KOPT-K1 (cell line): ENCODE data around the gene HMCN1.
"Not testable (repeated sequence)": the region's sequence is repeated elsewhere in the genome, so short reads cannot be mapped to it uniquely, and the experiment has no call there.

Source experiments
- H3K27ac ChIP-seq: fragments of 200-600 bp; sonication (generic); 2 replicates; pipeline ENCODE4 v1.5.1; 2016; ENCODE audit warnings: antibody characterized with exemption, mild to moderate bottlenecking, low read depth, low read length; ENCODE audit not compliant: poor library complexity, severe bottlenecking
- H3K36me3 ChIP-seq: fragments of 200-600 bp; sonication (generic); 2 replicates; pipeline ENCODE4 v1.5.1; 2017; ENCODE audit warnings: antibody characterized with exemption, mild to moderate bottlenecking, low read length, moderate library complexity; ENCODE audit not compliant: insufficient read depth
- H3K9me3 ChIP-seq: fragments of 200-600 bp; sonication (generic); 2 replicates; pipeline ENCODE4 v1.5.1; 2017; ENCODE audit warnings: antibody characterized with exemption, low read length, mild to moderate bottlenecking; ENCODE audit not compliant: insufficient read depth, poor library complexity, severe bottlenecking

HMCN1 gene

DNA sequence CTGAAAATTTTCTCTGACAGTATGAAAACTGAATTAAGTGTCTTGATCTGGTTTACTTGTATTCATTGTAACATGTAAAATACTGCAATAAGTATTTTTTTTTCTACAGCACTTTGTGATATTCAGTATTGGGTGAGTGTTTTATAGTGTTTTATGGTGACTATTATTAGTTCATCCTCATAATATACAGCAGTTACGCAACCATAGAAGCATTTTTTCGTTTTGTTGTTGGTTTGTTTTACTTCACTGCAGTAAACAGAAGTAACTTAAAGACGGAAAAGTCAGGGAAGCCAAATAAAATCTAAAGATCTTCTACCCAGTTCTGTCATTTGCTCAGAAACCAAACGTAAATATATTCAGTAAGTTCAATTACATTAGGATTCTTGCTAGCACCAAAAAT, 390.8 kb downstream of the HMCN1 start:
- no peaks in the 10 kb centered on the region for H3K36me3 ChIP-seq
- H3K9me3 ChIP-seq = no peaks in the 10 kb centered on the region
- H3K27ac ChIP-seq = no peak overlapping the region

GRCh38 chr1:186125511-186125910, 391.3 kb downstream of the HMCN1 start:
- no peaks in the 10 kb centered on the region for H3K36me3 ChIP-seq
- H3K27ac ChIP-seq = no peak overlapping the region
- H3K9me3 ChIP-seq = no peaks in the 10 kb centered on the region

DNA sequence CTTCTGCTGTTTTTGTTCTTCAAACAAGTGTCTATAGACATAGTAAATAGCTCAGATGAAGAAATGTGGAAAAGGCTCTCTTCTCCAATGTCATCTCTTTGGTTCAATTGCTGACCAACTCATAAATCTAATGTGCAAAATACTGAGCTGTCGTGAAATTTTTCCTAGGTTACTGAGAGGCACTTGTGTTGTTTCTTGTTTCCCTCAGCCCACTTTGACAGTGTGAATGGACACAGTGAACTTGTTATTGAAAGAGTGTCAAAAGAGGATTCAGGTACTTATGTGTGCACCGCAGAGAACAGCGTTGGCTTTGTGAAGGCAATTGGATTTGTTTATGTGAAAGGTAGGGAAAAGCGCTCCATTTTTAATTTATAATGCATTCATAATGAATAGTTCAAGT, 395.6 kb downstream of the HMCN1 start:
- H3K36me3 ChIP-seq = no peaks in the 10 kb centered on the region
- no peak overlapping the region for H3K27ac ChIP-seq
- no peaks in the 10 kb centered on the region for H3K9me3 ChIP-seq

GRCh38 chr1:186139115-186139514, 404.9 kb downstream of the HMCN1 start:
- H3K36me3 ChIP-seq = no peaks in the 10 kb centered on the region

DNA sequence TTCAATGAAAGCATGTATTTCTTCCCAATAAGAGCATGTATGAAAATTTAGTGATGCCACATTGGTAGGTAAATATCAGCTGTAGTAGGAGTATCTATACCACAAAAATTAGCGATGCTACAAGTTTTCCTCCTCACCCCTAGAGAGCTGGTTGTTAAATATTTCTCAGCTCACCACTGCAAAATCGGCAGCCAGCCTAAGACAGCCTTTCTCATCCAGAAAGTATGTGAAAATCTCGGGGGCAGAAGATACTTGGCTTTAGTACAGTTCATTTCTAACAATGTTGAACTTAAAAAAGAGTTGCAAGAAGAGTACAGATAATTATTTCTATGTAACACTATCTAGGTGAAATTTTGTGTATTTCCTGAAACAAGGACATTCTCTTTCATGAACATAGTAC, 405.5 kb downstream of the HMCN1 start:
- Histone ChIP-seq H3K9me3 (no peaks in the 10 kb centered on the region), H3K36me3 (no peaks in the 10 kb centered on the region), H3K27ac (no peak overlapping the region)

More at GRCh38 chr1:186139115-186139514, 404.9 kb downstream of the HMCN1 start:
- H3K9me3 ChIP-seq = no peaks in the 10 kb centered on the region
- no peak overlapping the region for H3K27ac ChIP-seq

DNA sequence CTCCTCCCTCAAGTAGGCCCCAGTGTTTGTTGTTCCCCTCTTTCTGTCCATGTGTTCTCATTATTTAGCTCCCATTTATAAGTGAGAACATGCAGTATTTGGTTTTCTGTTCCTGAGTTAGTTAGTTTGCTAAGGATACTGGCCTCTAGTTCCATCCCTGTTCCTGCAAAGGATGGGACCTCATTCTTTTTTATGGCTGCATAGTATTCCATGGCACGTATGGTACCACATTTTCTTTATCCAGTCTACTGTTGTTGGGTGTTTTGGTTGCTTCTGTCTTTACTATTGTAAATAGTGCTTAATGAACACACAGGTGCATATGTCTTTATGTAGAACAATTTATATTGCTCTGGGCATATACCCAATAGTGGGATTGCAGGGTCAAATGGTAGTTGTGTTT, 408.0 kb downstream of the HMCN1 start:
- Histone ChIP-seq H3K36me3 (no peaks in the 10 kb centered on the region), H3K27ac (no peak overlapping the region)

GRCh38 chr1:186142916-186143315, 408.7 kb downstream of the HMCN1 start:
- H3K27ac ChIP-seq = no peak overlapping the region
- no peaks in the 10 kb centered on the region for H3K9me3 ChIP-seq
- no peaks in the 10 kb centered on the region for H3K36me3 ChIP-seq

More for the DNA sequence above, 408.0 kb downstream of the HMCN1 start:
- H3K9me3 ChIP-seq = no peaks in the 10 kb centered on the region

DNA sequence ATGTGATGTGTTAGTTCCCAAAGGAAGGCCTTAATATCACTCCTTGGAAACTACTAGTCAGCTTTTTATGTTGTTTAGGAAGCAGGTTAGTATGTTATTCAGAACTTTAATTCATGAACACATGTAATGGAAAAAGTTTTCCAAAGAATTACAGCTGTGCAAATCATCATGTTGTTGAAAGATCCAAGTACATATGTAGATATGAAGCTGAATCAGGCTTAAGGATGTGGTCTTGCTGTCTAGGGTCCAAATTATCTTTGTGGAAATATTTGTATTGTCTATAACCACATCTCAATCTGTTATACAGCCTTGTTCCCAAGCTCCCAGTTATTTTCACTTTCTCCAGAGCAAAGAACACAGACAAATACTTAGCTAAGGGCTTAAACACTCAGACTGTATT, 409.3 kb downstream of the HMCN1 start:
- Histone ChIP-seq H3K36me3 (no peaks in the 10 kb centered on the region), H3K27ac (no peak overlapping the region), H3K9me3 (no peaks in the 10 kb centered on the region)

DNA sequence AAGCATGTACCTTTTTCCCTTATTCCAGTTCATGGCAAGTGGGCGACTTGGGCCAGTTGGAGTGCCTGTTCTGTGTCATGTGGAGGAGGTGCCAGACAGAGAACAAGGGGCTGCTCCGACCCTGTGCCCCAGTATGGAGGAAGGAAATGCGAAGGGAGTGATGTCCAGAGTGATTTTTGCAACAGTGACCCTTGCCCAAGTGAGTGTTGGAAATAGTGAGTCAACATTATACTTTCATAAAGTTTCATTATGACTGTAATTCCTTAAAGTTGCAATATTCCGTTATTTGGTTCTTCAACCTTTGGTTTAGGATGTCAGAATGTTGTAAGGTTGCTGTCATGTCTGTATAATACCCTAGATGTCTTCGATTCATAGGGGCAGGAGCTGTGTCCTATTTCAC, 410.3 kb downstream of the HMCN1 start:
- Histone ChIP-seq H3K27ac (no peak overlapping the region), H3K9me3 (no peaks in the 10 kb centered on the region), H3K36me3 (no peaks in the 10 kb centered on the region)

DNA sequence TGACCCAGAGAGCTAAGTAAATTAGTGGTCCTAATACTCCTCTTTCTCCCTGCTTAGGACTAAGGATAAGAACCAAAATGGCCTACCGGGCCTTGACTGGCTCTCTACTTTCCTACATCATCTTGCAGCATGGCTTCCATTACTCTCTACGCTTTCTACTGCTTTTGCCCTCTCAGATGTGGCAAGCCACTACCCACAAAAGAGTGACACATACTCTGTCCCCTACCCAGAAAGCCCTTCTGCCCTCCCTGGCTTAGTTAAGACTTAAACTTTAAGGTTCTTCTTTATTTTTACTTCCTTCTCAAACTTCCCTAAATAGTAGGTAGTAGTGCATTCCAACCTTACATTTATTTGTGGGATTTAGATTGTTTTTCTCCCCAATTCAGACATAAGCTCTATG, 412.8 kb downstream of the HMCN1 start:
- no peaks in the 10 kb centered on the region for H3K9me3 ChIP-seq
- H3K27ac ChIP-seq = no peak overlapping the region
- H3K36me3 ChIP-seq = no peaks in the 10 kb centered on the region

DNA sequence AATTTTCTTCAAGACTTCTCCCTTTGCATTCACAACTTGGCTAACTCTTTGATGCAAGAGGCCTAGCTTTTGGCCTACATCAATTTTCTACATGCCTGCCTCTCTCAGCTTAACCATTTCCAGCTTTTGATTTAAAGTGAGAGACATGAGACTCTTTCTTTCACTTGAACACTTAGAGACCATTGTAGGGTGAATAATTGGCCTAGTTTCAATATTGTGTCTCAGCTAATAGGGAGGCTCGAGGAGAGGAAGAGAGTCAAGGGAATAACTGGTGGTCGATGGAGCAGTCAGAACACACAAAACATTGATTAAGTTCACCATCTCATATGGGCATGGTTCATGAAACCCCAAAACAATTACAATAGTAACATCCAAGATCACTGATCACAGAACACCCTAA, 415.4 kb downstream of the HMCN1 start:
- Histone ChIP-seq H3K9me3 (no peaks in the 10 kb centered on the region), H3K27ac (no peak overlapping the region), H3K36me3 (no peaks in the 10 kb centered on the region)

GRCh38 chr1:186152227-186152619, 418.0 kb downstream of the HMCN1 start:
- Histone ChIP-seq H3K36me3 (no peaks in the 10 kb centered on the region), H3K9me3 (no peaks in the 10 kb centered on the region), H3K27ac (no peak overlapping the region)

DNA sequence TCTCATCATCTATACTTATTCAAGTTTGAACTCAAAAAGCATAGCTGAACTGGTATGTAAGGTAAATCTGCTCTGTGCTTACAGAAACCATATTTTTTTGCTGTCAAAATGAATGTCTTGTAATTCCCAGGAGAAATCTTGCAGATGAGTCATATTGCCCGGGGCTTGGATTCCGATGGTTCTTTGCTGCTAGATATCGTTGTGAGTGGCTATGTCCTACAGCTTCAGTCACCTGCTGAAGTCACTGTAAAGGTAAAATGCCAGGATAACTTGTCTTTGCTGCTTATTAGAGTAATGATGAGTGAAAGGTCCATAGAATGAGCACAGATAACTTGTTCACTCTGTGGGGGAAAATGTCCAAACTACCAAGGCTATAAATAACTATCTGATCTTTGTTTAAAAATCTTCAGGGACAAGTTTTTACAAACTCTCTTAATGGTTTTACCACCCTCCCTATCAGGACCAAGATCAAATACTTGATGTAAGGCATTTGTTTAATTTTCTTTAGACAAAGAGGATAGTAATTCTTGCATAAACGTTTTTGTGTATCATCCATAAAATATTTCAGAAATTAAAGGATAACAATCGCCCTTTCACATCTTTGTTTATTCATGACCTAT, 418.5 kb downstream of the HMCN1 start:
- no peak overlapping the region for H3K27ac ChIP-seq
- H3K9me3 ChIP-seq = no peaks in the 10 kb centered on the region
- H3K36me3 ChIP-seq = no peaks in the 10 kb centered on the region

- H3K9me3 ChIP-seq = no peaks in the 10 kb centered on the region
- H3K27ac ChIP-seq = no peak overlapping the region
- no peaks in the 10 kb centered on the region for H3K36me3 ChIP-seq
Observed at GRCh38 chr1:186154651-186155050, 420.5 kb downstream of the HMCN1 start.

- Histone ChIP-seq H3K36me3 (no peaks in the 10 kb centered on the region), H3K9me3 (no peaks in the 10 kb centered on the region), H3K27ac (no peak overlapping the region)
Observed at GRCh38 chr1:186155594-186155993, 421.4 kb downstream of the HMCN1 start.

DNA sequence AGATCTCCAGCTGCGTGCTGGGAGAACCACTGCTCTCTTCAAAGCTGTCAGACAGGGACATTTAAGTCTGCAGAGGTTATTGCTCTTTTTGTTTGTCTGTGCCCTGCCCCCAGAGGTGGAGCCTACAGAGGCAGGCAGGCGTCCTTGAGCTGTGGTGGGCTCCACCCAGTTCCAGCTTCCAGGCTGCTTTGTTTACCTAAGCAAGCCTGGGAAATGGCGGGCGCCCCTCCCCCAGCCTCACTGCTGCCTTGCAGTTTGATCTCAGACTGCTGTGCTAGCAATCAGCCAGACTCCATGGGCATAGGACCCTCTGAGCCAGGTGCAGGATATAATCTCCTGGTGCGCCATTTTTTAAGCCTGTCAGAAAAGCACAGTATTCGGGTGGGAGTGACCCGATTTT, 428.7 kb downstream of the HMCN1 start:
- H3K9me3 ChIP-seq, H3K36me3 ChIP-seq, H3K27ac ChIP-seq: not testable (repeated sequence)
